SK-N-SH treated with all-trans-retinoic acid at 6 μM for 48 hours (cell line): ENCODE measurements around the gene PVRIG.

ENCODE experiments used
- ARNTL ChIP-seq: fragments of 450-650 bp; formaldehyde crosslinking; IDR thresholded peaks from 2 replicates; pipeline ENCODE4 v1.5.0; 2020; ENCODE audit warnings: low read depth, mild to moderate bottlenecking, moderate library complexity, borderline replicate concordance
- CREB5 ChIP-seq: fragments of 250-450 bp; sonication (Bioruptor Pico); IDR thresholded peaks from 2 replicates; pipeline ENCODE4 v1.5.1; 2020; ENCODE audit warnings: low read depth, mild to moderate bottlenecking, moderate library complexity
- CSDC2 ChIP-seq: fragments of 250-450 bp; sonication (Bioruptor Pico); IDR thresholded peaks from 2 replicates; pipeline ENCODE4 v1.5.0; 2020; ENCODE audit warnings: mild to moderate bottlenecking, moderate library complexity
- POU6F1 ChIP-seq: fragments of 250-450 bp; sonication (Bioruptor Pico); IDR thresholded peaks from 2 replicates; pipeline ENCODE4 v1.8.0; 2021; ENCODE audit warnings: low read depth, mild to moderate bottlenecking, moderate library complexity, borderline replicate concordance
- PPARA ChIP-seq: fragments of 250-450 bp; sonication (Bioruptor Pico); IDR thresholded peaks from 2 replicates; pipeline ENCODE4 v1.5.0; 2020; ENCODE audit warnings: mild to moderate bottlenecking, borderline replicate concordance
- RARB ChIP-seq: fragments of 250-450 bp; sonication (Bioruptor Pico); IDR thresholded peaks from 2 replicates; pipeline ENCODE4 v1.8.0; 2021; ENCODE audit warnings: mild to moderate bottlenecking, moderate library complexity
- TOX ChIP-seq: fragments of 250-450 bp; sonication (Bioruptor Pico); IDR thresholded peaks from 2 replicates; pipeline ENCODE4 v1.8.0; 2021; ENCODE audit warnings: mild to moderate bottlenecking, moderate library complexity, borderline replicate concordance
- ZC3H10 ChIP-seq: fragments of 250-450 bp; sonication (Bioruptor Pico); IDR thresholded peaks from 2 replicates; pipeline ENCODE4 v1.5.1; 2021; ENCODE audit warnings: mild to moderate bottlenecking, moderate library complexity
- ZFP3 ChIP-seq: fragments of 250-450 bp; sonication (Bioruptor Pico); IDR thresholded peaks from 2 replicates; pipeline ENCODE4 v1.5.0; 2020; ENCODE audit warnings: mild to moderate bottlenecking, moderate library complexity
- ZFP30 ChIP-seq: fragments of 450-650 bp; formaldehyde crosslinking; IDR thresholded peaks from 2 replicates; pipeline ENCODE4 v1.5.0; 2022; ENCODE audit warnings: mild to moderate bottlenecking, moderate library complexity
- ZNF565 ChIP-seq: fragments of 450-650 bp; formaldehyde crosslinking; conservative IDR thresholded peaks from 2 replicates; pipeline ENCODE4 v1.5.0; 2020; ENCODE audit warnings: low read depth, mild to moderate bottlenecking, moderate library complexity
- ZNF70 ChIP-seq: fragments of 450-650 bp; formaldehyde crosslinking; IDR thresholded peaks from 2 replicates; pipeline ENCODE4 v1.5.0; 2020; ENCODE audit warnings: mild to moderate bottlenecking, moderate library complexity
- ZNF8 ChIP-seq: fragments of 450-650 bp; formaldehyde crosslinking; IDR thresholded peaks from 2 replicates; pipeline ENCODE4 v1.5.0; 2020; ENCODE audit warnings: mild to moderate bottlenecking, moderate library complexity
- TF ChIP-seq, protein P1 (sequence below): fragments of 250-450 bp; sonication (Bioruptor Pico); IDR thresholded peaks from 2 replicates; pipeline ENCODE4 v1.8.0; 2020; ENCODE audit warnings: mild to moderate bottlenecking, moderate library complexity, borderline replicate concordance

DNA sequence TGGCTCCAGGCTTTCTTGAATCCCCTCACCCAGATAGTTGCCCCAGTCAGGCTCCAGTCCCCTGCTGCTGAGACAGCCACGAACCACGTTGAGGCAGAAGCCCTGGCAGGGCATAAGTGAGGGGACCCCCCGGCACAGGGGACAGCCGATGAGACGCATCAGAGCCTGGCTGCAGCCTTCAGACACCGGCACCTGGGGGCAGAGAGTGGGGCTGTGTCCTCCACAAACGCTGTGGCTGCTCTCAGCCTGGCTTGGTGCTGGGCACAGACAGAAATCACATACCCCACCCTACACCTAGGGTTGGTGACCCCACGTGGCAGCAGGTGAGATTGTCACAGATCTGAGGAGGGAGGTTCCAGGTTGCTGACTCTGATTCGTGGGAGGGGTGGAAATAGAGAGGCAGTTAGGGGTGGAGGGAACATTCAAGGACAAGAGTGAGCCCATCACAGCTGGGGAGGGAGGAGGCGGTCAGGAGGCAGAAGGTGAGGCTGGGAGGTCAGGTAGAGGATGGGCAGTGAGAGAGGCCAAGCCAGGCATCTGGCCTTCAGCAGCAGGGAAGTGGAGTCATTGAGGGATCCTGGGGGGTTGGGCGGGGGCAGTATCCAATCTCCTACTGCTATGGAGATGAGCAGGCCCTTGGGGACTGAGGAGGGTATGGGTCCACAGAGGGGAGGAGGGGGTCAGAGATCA is 45.8 kb upstream of the PVRIG start:
- no peak for TF ChIP-seq CREB5 (CRISPR knock-in tag)
- TF ChIP-seq, protein P1, sequence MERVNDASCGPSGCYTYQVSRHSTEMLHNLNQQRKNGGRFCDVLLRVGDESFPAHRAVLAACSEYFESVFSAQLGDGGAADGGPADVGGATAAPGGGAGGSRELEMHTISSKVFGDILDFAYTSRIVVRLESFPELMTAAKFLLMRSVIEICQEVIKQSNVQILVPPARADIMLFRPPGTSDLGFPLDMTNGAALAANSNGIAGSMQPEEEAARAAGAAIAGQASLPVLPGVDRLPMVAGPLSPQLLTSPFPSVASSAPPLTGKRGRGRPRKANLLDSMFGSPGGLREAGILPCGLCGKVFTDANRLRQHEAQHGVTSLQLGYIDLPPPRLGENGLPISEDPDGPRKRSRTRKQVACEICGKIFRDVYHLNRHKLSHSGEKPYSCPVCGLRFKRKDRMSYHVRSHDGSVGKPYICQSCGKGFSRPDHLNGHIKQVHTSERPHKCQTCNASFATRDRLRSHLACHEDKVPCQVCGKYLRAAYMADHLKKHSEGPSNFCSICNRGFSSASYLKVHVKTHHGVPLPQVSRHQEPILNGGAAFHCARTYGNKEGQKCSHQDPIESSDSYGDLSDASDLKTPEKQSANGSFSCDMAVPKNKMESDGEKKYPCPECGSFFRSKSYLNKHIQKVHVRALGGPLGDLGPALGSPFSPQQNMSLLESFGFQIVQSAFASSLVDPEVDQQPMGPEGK (CRISPR knock-in tag) = no peak
- no peak for TF ChIP-seq ZNF70 (CRISPR knock-in tag)
- no peak for TF ChIP-seq ZC3H10
- TF ChIP-seq ZFP30 (CRISPR knock-in tag) = no peak
- TF ChIP-seq ZFP3 (CRISPR knock-in tag) = no peak
- TF ChIP-seq POU6F1 = no peak
- no peak for TF ChIP-seq RARB (CRISPR knock-in tag)
- TF ChIP-seq ZNF8 (CRISPR knock-in tag) = no peak
- no peak for TF ChIP-seq PPARA (CRISPR knock-in tag)
- no peak for TF ChIP-seq ARNTL (CRISPR knock-in tag)
- TF ChIP-seq TOX (CRISPR knock-in tag) = no peak
- no peak for TF ChIP-seq ZNF565 (CRISPR knock-in tag)
- TF ChIP-seq CSDC2 (CRISPR knock-in tag) = no peak
